Erythroblast (primary cell): ENCODE results near the gene SFMBT1.

Experiments
- GATA1 ChIP-seq: IDR thresholded peaks from 2 replicates; pipeline ENCODE4 v1.6.1; 2011; ENCODE audit warnings: low read depth, mild to moderate bottlenecking, control low read depth, low read length, moderate library complexity
- POLR2A ChIP-seq: IDR thresholded peaks from 2 replicates; pipeline ENCODE4 v1.6.1; 2011; ENCODE audit warnings: mild to moderate bottlenecking, low read length

DNA sequence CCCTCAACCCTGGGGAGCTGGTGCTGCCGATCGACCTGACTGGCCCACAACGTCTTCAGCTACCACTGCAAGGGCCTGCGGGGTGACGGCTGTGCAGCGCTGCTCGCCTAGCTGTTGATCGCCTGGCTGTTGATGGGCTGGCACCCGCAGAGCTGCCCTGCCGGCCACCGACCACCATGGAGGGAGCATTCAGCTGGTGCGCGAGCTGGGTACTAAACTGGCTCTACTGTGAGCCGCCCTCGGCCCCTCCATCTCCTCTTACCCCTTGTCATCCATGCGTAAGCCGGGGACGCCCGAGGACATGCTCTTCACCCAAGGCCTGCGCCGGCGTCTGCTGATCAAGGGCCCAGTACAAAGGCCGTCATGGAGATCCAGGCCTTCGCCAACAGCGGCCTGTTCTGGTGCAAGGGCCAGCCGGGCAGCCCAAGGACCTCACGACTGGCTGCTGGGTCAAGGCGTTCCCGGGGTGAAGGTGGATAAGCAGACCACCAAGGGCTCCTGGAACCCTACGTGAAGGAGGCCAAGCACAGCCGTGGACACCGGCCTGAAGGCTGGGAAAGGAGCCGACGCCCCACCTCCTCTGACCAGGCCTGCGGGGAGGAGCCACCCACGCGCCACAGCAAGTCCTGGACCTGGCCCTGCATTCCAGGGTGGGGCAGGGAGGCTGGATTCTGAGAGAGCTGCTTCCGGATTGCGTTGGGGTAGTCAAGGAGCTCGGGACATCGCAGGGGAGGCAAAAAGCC lies 46.9 kb downstream of the SFMBT1 start:
- no peak for TF ChIP-seq POLR2A
- no peak for TF ChIP-seq GATA1
